Measurements from ENCODE around the gene RPS15. TPM values are rescaled to one million over a fixed set of nuclear protein-coding genes. Genes with fewer than 3 reads are reported as not detected.

RPS15 gene
- total and polyA plus RNA-seq, 10 of the 15 experiments (the other 5 are each of a cell fraction or from before 2014, with no cell fraction given): 559 to 3,158 (median 1,413) TPM

DNA sequence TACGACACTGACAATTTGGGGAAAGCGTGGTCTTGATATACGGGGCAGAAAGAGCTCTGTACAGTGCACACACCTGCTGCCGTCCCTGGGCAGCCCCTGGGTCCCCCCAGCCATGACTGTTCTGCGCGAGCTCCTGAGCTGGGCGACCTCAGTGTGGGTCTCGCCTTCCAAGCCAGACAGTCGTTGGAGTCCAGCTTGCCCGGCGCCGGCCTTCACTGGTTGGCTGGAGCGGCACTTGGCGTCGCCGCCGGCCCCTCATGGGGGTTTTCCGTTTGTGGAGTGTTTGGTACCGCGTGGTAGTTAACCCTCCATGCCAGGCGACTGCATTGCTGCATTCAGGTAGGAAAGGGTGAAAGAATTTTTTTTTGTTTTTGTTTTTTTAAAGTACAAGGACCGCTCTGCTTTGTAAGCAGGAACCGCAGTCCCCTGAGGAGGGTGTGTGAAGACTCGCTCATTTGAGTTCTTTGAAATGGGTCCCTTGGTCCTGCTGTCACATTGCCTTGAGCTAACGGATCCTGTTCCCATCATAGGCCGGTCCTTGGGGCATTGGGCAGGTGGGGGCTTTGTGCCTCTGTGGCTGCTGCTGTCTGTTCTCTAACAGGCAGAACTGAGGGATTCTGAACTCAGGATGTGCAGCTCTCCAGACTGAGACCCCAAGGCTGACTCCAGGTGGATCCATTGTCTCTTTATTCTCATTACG, 10.8 kb upstream of the RPS15 start:
- BruUV-seq (replicated peaks): no TSS peak

More for the DNA sequence above, 10.8 kb upstream of the RPS15 start:
- no peak overlapping the region for H3K4me3 ChIP-seq
- H3K79me2 ChIP-seq (ENCODE audit: control insufficient read depth, insufficient read depth, low read length): no peaks in the 10 kb centered on the region
- ATAC-seq: no peak
- no peak overlapping the region for H2AFZ ChIP-seq (ENCODE audit: control insufficient read depth, low read depth, low read length)
- POLR2A ChIA-PET: interaction anchor here (0.5 kb wide), 1 partner anchor 292 kb away, joined by 3 read pairs; no protein-coding TSS in a partner anchor
- CTCF ChIA-PET: interaction anchor here (0.6 kb wide), 1 partner anchor 18 kb away, joined by 3 read pairs; no protein-coding TSS in a partner anchor
- no peak overlapping the region for H3K4me2 ChIP-seq (ENCODE audit: control insufficient read depth, insufficient read depth)
- peaks cover 16 to 56% of the 10 kb centered on the region in 2 experiments for H3K36me3 ChIP-seq (ENCODE audit: control insufficient read depth in 2 of 2, insufficient read depth in 2 of 2, low read length in 1 of 2)
- H3K27ac ChIP-seq (ENCODE audit: control insufficient read depth, insufficient read depth): no peak overlapping the region
- no peaks in the 10 kb centered on the region for H3K9me3 ChIP-seq (replicated peaks; ENCODE audit: control insufficient read depth, insufficient read depth, low read length)
- H3K9ac ChIP-seq (ENCODE audit: control insufficient read depth, insufficient read depth, low read length): no peak overlapping the region
- SMC1A ChIA-PET (ENCODE audit: uncharacterized antibody, unreplicated experiment): no interaction called here
- intact Hi-C loops (cut with micrococcal nuclease; ENCODE audit: unreplicated experiment) (no loop called here), in situ Hi-C loops (cut with MboI) (no loop called here)
- RAD21 ChIA-PET (ENCODE audit: unreplicated experiment): no interaction called here
- H4K20me1 ChIP-seq (ENCODE audit: control insufficient read depth, insufficient read depth): no peaks in the 10 kb centered on the region
- H3K4me1 ChIP-seq (ENCODE audit: control insufficient read depth, insufficient read depth, low read length): no peaks in the 10 kb centered on the region
- no peak for FAIRE-seq
- 95% methylated on average over 27 of the region's 27 CpGs for WGBS (ENCODE audit: insufficient coverage, insufficient replicate concordance, low lambda C conversion rate, missing lambda C conversion rate)
- TF ChIP-seq CUX1 (IDR thresholded peaks at IDR 0.05; ENCODE audit: insufficient replicate concordance, low read depth, low read length) (no peak), CHD1 (IDR thresholded peaks at IDR 0.05; ENCODE audit: low read depth, low read length) (no peak), NR2F1 (conservative IDR thresholded peaks at IDR 0.05) (no peak), USF1 (IDR thresholded peaks at IDR 0.05; ENCODE audit: borderline replicate concordance, extremely low read length, insufficient read depth, low read depth, low read length) (no peak), SMAD5 (IDR thresholded peaks at IDR 0.05; ENCODE audit: low read depth) (no peak)
- DNase-seq (ENCODE audit: low read depth, low spot score): no peak
- H3K27me3 ChIP-seq (replicated peaks in 1 of 2; ENCODE audit: control insufficient read depth in 2 of 2, insufficient read depth in 2 of 2, low read length in 1 of 2): no peaks in the 10 kb centered on the region
